OCI-LY7 (cell line): ENCODE data around the gene USP46.

Source experiments
- CTCF ChIP-seq: fragments of 200-600 bp; sonication (generic); conservative IDR thresholded peaks from 2 replicates; pipeline ENCODE4 v1.5.1; 2014; ENCODE audit warnings: mild to moderate bottlenecking, antibody characterized with exemption, low read length, moderate library complexity, mixed read lengths
- EZH2phosphoT487 ChIP-seq: fragments of 200-600 bp; sonication (generic); IDR thresholded peaks from 2 replicates; pipeline ENCODE4 v1.6.1; 2018; ENCODE audit warnings: low read depth, borderline replicate concordance, mild to moderate bottlenecking, mixed run types, antibody characterized with exemption, low read length, moderate library complexity, mixed read lengths

GRCh38 chr4:52572936-52573485 is 86.1 kb downstream of the USP46 start:
- no peak for TF ChIP-seq CTCF
- no peak for TF ChIP-seq EZH2phosphoT487
